ENCODE results near the gene TMEM174.
"Not testable (repeated sequence)": the region's sequence is repeated elsewhere in the genome, so short reads cannot be mapped to it uniquely, and the experiment has no call there.

Gene TMEM174

GRCh38 chr5:73196201-73196600, 23.2 kb downstream of the TMEM174 start:
- no peak for DNase-seq (ENCODE audit: low spot score)

GRCh38 chr5:73197637-73198257, 24.8 kb downstream of the TMEM174 start:
- DNase-seq (ENCODE audit: low spot score) = no peak

GRCh38 chr5:73198833-73199592, 26.0 kb downstream of the TMEM174 start:
- no peak for DNase-seq (ENCODE audit: low spot score)

- DNase-seq (ENCODE audit: low spot score) = no peak
Observed at GRCh38 chr5:73199671-73200070, 26.7 kb downstream of the TMEM174 start.

- DNase-seq (ENCODE audit: low spot score) = peak; percentile 37
Observed at GRCh38 chr5:73201547-73202513, 28.8 kb downstream of the TMEM174 start.

- no peak for DNase-seq (ENCODE audit: low spot score)
Observed at GRCh38 chr5:73204332-73204731, 31.3 kb downstream of the TMEM174 start.

GRCh38 chr5:73204733-73205132, 31.7 kb downstream of the TMEM174 start:
- no peak for DNase-seq (ENCODE audit: low spot score)

GRCh38 chr5:73205305-73205704, 32.3 kb downstream of the TMEM174 start:
- DNase-seq (ENCODE audit: low spot score) = no peak

GRCh38 chr5:73207239-73207638, 34.2 kb downstream of the TMEM174 start:
- not testable (repeated sequence) for DNase-seq (ENCODE audit: low spot score)

GRCh38 chr5:73209075-73209474, 36.1 kb downstream of the TMEM174 start:
- DNase-seq (ENCODE audit: low spot score) = not testable (repeated sequence)

- DNase-seq (ENCODE audit: low spot score) = not testable (repeated sequence)
Observed at GRCh38 chr5:73212693-73213092, 39.7 kb downstream of the TMEM174 start.

- DNase-seq (ENCODE audit: low spot score) = no peak
Observed at GRCh38 chr5:73213566-73213998, 40.6 kb downstream of the TMEM174 start.

- DNase-seq (ENCODE audit: low spot score) = no peak
Observed at GRCh38 chr5:73214306-73214705, 41.3 kb downstream of the TMEM174 start.

- DNase-seq (ENCODE audit: low spot score) = no peak
Observed at GRCh38 chr5:73214996-73215395, 42.0 kb downstream of the TMEM174 start.

- DNase-seq (ENCODE audit: low spot score) = peak; percentile 14
Observed at GRCh38 chr5:73215531-73215890, 42.5 kb downstream of the TMEM174 start.

GRCh38 chr5:73215891-73216610, 43.1 kb downstream of the TMEM174 start:
- peak; percentile 43 for DNase-seq (ENCODE audit: low spot score)

GRCh38 chr5:73218552-73219171, 45.7 kb downstream of the TMEM174 start:
- no peak for DNase-seq (ENCODE audit: low spot score)

- not testable (repeated sequence) for DNase-seq (ENCODE audit: low spot score)
Observed at GRCh38 chr5:73219336-73219735, 46.3 kb downstream of the TMEM174 start.

- no peak for DNase-seq (ENCODE audit: low spot score)
Observed at GRCh38 chr5:73221161-73221560, 48.2 kb downstream of the TMEM174 start.

GRCh38 chr5:73221726-73222125, 48.7 kb downstream of the TMEM174 start:
- no peak for DNase-seq (ENCODE audit: low spot score)

GRCh38 chr5:73222173-73222572, 49.2 kb downstream of the TMEM174 start:
- no peak for DNase-seq (ENCODE audit: low spot score)
